Loucy (cell line): Measurements from ENCODE around the gene SDR9C7.
"Not testable (repeated sequence)": the region's sequence is repeated elsewhere in the genome, so short reads cannot be mapped to it uniquely, and the experiment has no call there.

ENCODE experiments used
- H2AFZ ChIP-seq: fragments of 200-600 bp; sonication (generic); 2 replicates; pipeline ENCODE4 v1.6.0; 2016; ENCODE audit warnings: antibody characterized with exemption, mild to moderate bottlenecking, low read length, moderate library complexity
- H3F3A ChIP-seq: fragments of 200-600 bp; 2 replicates; pipeline ENCODE4 v1.6.0; 2016; ENCODE audit warnings: antibody characterized with exemption, low read depth, mild to moderate bottlenecking
- H3K27me3 ChIP-seq: fragments of 200-600 bp; sonication (generic); 2 replicates; pipeline ENCODE4 v1.6.1; 2014; ENCODE audit warnings: low read length, mild to moderate bottlenecking; ENCODE audit not compliant: insufficient read depth, poor library complexity, severe bottlenecking
- H3K36me3 ChIP-seq: fragments of 200-600 bp; sonication (generic); 2 replicates; pipeline ENCODE4 v1.6.1; 2016; ENCODE audit warnings: low read length; ENCODE audit not compliant: insufficient read depth
- H3K4me1 ChIP-seq: fragments of 200-600 bp; sonication (generic); 2 replicates; pipeline ENCODE4 v1.5.1; 2014; ENCODE audit warnings: low read length, mild to moderate bottlenecking; ENCODE audit not compliant: insufficient read depth, poor library complexity, severe bottlenecking
- H3K4me2 ChIP-seq: fragments of 200-600 bp; sonication (generic); 2 replicates; pipeline ENCODE4 v1.6.0; 2014; ENCODE audit warnings: antibody characterized with exemption, low read length, low read depth, mild to moderate bottlenecking; ENCODE audit not compliant: poor library complexity, severe bottlenecking
- H3K4me3 ChIP-seq: fragments of 200-600 bp; sonication (generic); 2 replicates; pipeline ENCODE4 v1.5.1; 2014; ENCODE audit warnings: low read length, mild to moderate bottlenecking, mixed read lengths; ENCODE audit not compliant: poor library complexity, severe bottlenecking
- H3K79me2 ChIP-seq: fragments of 200-600 bp; sonication (generic); 2 replicates; pipeline ENCODE4 v1.6.1; 2014; ENCODE audit warnings: low read length; ENCODE audit not compliant: insufficient read depth
- H3K9ac ChIP-seq: fragments of 200-600 bp; sonication (generic); 2 replicates; pipeline ENCODE4 v1.6.0; 2014; ENCODE audit warnings: mild to moderate bottlenecking, low read depth, low read length, moderate library complexity; ENCODE audit not compliant: poor library complexity, severe bottlenecking
- H3K9me2 ChIP-seq: fragments of 200-600 bp; sonication (generic); replicated peaks from 2 replicates; pipeline ENCODE4 v1.6.1; 2016; ENCODE audit warnings: low read depth, low read length, mixed read lengths
- H3K9me3 ChIP-seq: fragments of 200-600 bp; sonication (generic); 2 replicates; pipeline ENCODE4 v1.6.1; 2014; ENCODE audit warnings: mild to moderate bottlenecking, antibody characterized with exemption, low read length, low read depth; ENCODE audit not compliant: insufficient read depth
- H4K20me1 ChIP-seq: fragments of 200-600 bp; sonication (generic); 2 replicates; pipeline ENCODE4 v1.6.0; 2014; ENCODE audit warnings: antibody characterized with exemption, low read length, mild to moderate bottlenecking; ENCODE audit not compliant: insufficient read depth, poor library complexity, severe bottlenecking
- CTCF ChIP-seq: fragments of 200-600 bp; sonication (generic); conservative IDR thresholded peaks from 2 replicates; pipeline ENCODE4 v1.5.1; 2014; ENCODE audit warnings: mild to moderate bottlenecking, antibody characterized with exemption, low read length
- EZH2phosphoT487 ChIP-seq: fragments of 200-600 bp; IDR thresholded peaks from 2 replicates; pipeline ENCODE4 v1.6.1; 2018; ENCODE audit warnings: antibody characterized with exemption, mild to moderate bottlenecking, moderate library complexity, borderline replicate concordance

The SDR9C7 gene

GRCh38 chr12:56927281-56927680 lies 6.9 kb downstream of the SDR9C7 start:
- Histone ChIP-seq H3K36me3 (no peaks in the 10 kb centered on the region), H3K79me2 (no peaks in the 10 kb centered on the region), H3K4me2 (no peak overlapping the region), H3K9ac (no peak overlapping the region), H2AFZ (no peak overlapping the region), H3K4me1 (peaks cover 8% of the 10 kb centered on the region), H3F3A (no peaks in the 10 kb centered on the region), H3K27me3 (no peaks in the 10 kb centered on the region), H3K4me3 (no peak overlapping the region), H4K20me1 (no peaks in the 10 kb centered on the region), H3K9me3 (no peaks in the 10 kb centered on the region), H3K9me2 (no peaks in the 10 kb centered on the region)
- TF ChIP-seq CTCF (no peak), EZH2phosphoT487 (no peak)

DNA sequence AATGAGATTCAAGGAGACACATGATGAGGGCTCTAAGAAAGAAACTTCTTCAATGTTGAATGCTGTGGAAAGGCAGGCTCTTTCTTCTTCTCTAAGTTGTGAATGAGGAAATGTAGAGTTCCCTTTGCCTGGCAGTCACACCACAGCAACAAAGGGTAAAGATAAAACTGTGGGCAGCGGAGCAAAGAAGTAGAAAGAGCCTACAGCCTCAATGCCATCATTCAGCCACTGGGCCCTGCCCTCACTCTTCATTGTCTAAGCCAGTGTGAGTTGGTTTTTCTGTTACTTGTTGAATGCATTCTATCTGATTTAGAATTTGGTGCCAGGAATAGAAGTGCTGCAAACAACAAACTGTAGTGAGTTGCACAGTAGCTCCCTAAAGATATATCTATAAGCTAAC lies 12.2 kb downstream of the SDR9C7 start:
- Histone ChIP-seq H3K27me3 (no peaks in the 10 kb centered on the region), H2AFZ (no peak overlapping the region), H4K20me1 (no peaks in the 10 kb centered on the region), H3K4me3 (no peak overlapping the region), H3K9me2 (no peaks in the 10 kb centered on the region), H3K4me2 (no peak overlapping the region), H3K4me1 (no peaks in the 10 kb centered on the region), H3K9me3 (no peaks in the 10 kb centered on the region), H3K36me3 (no peaks in the 10 kb centered on the region), H3K9ac (no peak overlapping the region), H3F3A (no peaks in the 10 kb centered on the region), H3K79me2 (no peaks in the 10 kb centered on the region)
- no peak for TF ChIP-seq CTCF
- TF ChIP-seq EZH2phosphoT487 = no peak

DNA sequence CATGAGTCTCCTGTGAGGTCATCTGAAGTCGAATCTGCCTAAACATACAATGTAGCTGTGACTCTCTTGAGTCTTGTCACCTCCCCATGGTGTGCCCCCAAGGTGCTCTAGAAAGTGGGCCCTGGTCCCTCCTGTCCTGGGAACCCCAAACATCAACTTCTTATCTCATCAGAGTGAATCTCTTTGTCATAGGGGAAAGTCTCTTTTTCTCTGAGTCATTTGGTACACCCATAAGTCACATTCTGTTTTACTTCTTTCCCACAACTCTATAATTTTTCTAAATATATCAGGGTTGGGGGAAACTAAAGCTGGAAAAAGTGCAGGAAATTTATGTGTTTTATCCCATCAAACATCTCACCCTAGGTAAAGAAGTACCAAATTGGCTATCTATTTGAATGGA lies 12.9 kb downstream of the SDR9C7 start:
- no peaks in the 10 kb centered on the region for H3K79me2 ChIP-seq
- no peaks in the 10 kb centered on the region for H3K9me3 ChIP-seq
- no peak overlapping the region for H2AFZ ChIP-seq
- no peaks in the 10 kb centered on the region for H3F3A ChIP-seq
- no peaks in the 10 kb centered on the region for H4K20me1 ChIP-seq
- no peak overlapping the region for H3K9ac ChIP-seq
- no peaks in the 10 kb centered on the region for H3K36me3 ChIP-seq
- no peak overlapping the region for H3K4me3 ChIP-seq
- no peaks in the 10 kb centered on the region for H3K27me3 ChIP-seq
- no peak for TF ChIP-seq EZH2phosphoT487
- no peaks in the 10 kb centered on the region for H3K9me2 ChIP-seq
- H3K4me1 ChIP-seq = no peaks in the 10 kb centered on the region
- no peak overlapping the region for H3K4me2 ChIP-seq

GRCh38 chr12:56918139-56918538 lies 16.1 kb downstream of the SDR9C7 start:
- H3K79me2 ChIP-seq, H4K20me1 ChIP-seq, H3K4me2 ChIP-seq, H3K36me3 ChIP-seq, H3K9me3 ChIP-seq, H3K27me3 ChIP-seq, H3K9ac ChIP-seq, H2AFZ ChIP-seq, H3K9me2 ChIP-seq, H3F3A ChIP-seq, H3K4me3 ChIP-seq, H3K4me1 ChIP-seq: not testable (repeated sequence)
